Glutamatergic neuron (in vitro differentiated cells): ENCODE measurements around the gene INMT. TPM values are rescaled to one million over a fixed set of nuclear protein-coding genes. Genes with fewer than 3 reads are reported as not detected.

ENCODE experiments used
- DNase-seq: peaks from one replicate; pipeline ENCODE4 v3.0.0; 2022
- H3K27ac Mint-ChIP-seq: one replicate; pipeline ENCODE4 v1.8.0; 2020; ENCODE audit warnings: mild to moderate bottlenecking, mixed read lengths, inconsistent platforms; ENCODE audit not compliant: unreplicated experiment
- H3K27me3 Mint-ChIP-seq: one replicate; pipeline ENCODE4 v1.8.0; 2020; ENCODE audit warnings: mild to moderate bottlenecking, moderate library complexity, mixed read lengths, inconsistent platforms; ENCODE audit not compliant: unreplicated experiment
- H3K36me3 Mint-ChIP-seq: one replicate; pipeline ENCODE4 v1.8.0; 2020; ENCODE audit warnings: mild to moderate bottlenecking, mixed read lengths, inconsistent platforms; ENCODE audit not compliant: unreplicated experiment
- H3K4me1 Mint-ChIP-seq: one replicate; pipeline ENCODE4 v1.8.0; 2020; ENCODE audit warnings: mild to moderate bottlenecking, low read depth, mixed read lengths, inconsistent platforms; ENCODE audit not compliant: unreplicated experiment
- H3K4me3 Mint-ChIP-seq: one replicate; pipeline ENCODE4 v1.8.0; 2020; ENCODE audit warnings: mild to moderate bottlenecking, mixed read lengths, inconsistent platforms; ENCODE audit not compliant: unreplicated experiment
- H3K9me3 Mint-ChIP-seq: one replicate; pipeline ENCODE4 v1.8.0; 2020; ENCODE audit warnings: mild to moderate bottlenecking, moderate library complexity, mixed read lengths, inconsistent platforms; ENCODE audit not compliant: unreplicated experiment
- CTCF ChIP-seq: fragments of 200-600 bp; sonication (generic); IDR thresholded peaks from one replicate; pipeline ENCODE4 v1.5.0; 2021; ENCODE audit not compliant: partially characterized antibody, unreplicated experiment
- total RNA-seq: library from RNA; stranded (reverse); fragmentation: NEBNext Ultra II Directional; extraction: Animal tissue kit (Norgen Biotek cat#: 25700); gene quantifications from one replicate; pipeline ENCODE4 v1.2.1, GENCODE V29; 2021; ENCODE audit not compliant: unreplicated experiment

Gene INMT
- total RNA-seq, 1 donor from 2014 or later = 1.7 TPM

DNA sequence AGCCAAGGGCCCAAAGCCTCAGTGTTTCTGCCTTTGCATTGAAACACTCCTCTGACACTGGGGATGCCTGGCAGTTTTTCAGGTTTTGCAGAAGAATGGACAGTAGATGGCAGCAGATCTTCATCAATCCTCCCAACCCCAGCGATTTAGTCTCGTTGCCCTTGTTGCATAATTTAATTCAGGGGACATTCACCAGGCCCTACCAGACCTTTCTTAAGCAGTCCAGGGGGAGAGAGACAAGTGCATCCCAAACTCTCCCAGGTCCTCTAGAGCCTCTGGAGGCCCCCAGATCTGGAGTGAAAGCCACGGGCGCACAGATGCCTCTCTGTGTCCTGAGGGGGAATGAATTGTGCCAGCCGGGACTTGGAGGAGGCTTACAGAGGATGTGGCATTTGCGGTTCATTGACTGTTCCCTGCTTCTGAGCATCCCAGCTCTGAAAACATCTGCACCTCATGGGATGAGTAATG lies 48.9 kb downstream of the INMT start:
- Mint-ChIP-seq H3K4me3 (no peak overlapping the region), H3K4me1 (no peaks in the 10 kb centered on the region), H3K9me3 (no peaks in the 10 kb centered on the region), H3K27ac (no peak overlapping the region), H3K36me3 (no peaks in the 10 kb centered on the region), H3K27me3 (peaks cover 2% of the 10 kb centered on the region)
- DNase-seq = peak; percentile 38
- peak; percentile 53 for TF ChIP-seq CTCF

- Mint-ChIP-seq H3K36me3 (no peaks in the 10 kb centered on the region), H3K4me1 (no peaks in the 10 kb centered on the region), H3K27me3 (no peaks in the 10 kb centered on the region), H3K4me3 (no peak overlapping the region), H3K9me3 (no peaks in the 10 kb centered on the region), H3K27ac (no peak overlapping the region)
- TF ChIP-seq CTCF = no peak
- DNase-seq = no peak
Measured at GRCh38 chr7:30802812-30803211, 50.9 kb downstream of the INMT start.

GRCh38 chr7:30804078-30804661 lies 52.2 kb downstream of the INMT start:
- no peak overlapping the region for H3K4me3 Mint-ChIP-seq
- TF ChIP-seq CTCF = no peak
- no peaks in the 10 kb centered on the region for H3K36me3 Mint-ChIP-seq
- H3K9me3 Mint-ChIP-seq = no peaks in the 10 kb centered on the region
- H3K4me1 Mint-ChIP-seq = no peaks in the 10 kb centered on the region
- H3K27me3 Mint-ChIP-seq = no peaks in the 10 kb centered on the region
- no peak for DNase-seq
- H3K27ac Mint-ChIP-seq = no peak overlapping the region

DNA sequence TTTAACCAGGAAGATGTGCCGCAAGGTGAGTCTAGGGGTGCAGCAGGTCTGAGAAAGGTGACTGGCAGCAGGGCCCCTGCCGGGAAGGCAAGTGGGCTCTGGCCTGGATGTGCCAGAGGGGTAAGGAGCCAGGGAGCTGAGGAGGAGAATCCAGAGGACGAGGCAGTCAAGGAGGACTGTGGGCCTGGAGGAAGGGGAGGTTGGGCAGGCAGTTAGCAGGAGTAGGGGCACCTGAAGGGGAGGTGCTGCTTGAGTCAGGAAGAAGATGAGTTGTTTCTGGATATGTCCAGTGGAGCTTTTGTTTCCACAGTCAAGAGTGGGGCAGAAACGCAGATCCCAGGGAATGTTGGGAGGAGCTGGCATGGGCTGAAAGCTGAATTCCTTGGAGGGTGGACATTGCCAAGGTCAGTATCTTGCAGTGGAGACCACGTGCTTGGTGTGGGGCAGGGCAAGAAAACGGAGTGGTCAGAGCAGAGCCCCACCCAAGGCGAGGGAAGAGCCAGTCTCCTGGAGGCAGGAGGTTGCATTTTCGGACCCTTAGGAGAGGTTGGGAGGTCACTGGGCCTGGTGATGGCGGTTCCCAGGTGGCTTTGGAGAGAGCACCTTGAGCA lies 53.3 kb downstream of the INMT start:
- no peaks in the 10 kb centered on the region for H3K27me3 Mint-ChIP-seq
- DNase-seq = no peak
- H3K27ac Mint-ChIP-seq = no peak overlapping the region
- no peak overlapping the region for H3K4me3 Mint-ChIP-seq
- TF ChIP-seq CTCF = no peak
- H3K9me3 Mint-ChIP-seq = peaks cover 1% of the 10 kb centered on the region
- H3K36me3 Mint-ChIP-seq = no peaks in the 10 kb centered on the region
- H3K4me1 Mint-ChIP-seq = no peaks in the 10 kb centered on the region

GRCh38 chr7:30805931-30806330 lies 54.0 kb downstream of the INMT start:
- Mint-ChIP-seq H3K4me3 (no peak overlapping the region), H3K27me3 (no peaks in the 10 kb centered on the region), H3K9me3 (peaks cover 1% of the 10 kb centered on the region), H3K27ac (no peak overlapping the region), H3K4me1 (no peaks in the 10 kb centered on the region), H3K36me3 (no peaks in the 10 kb centered on the region)
- no peak for DNase-seq
- no peak for TF ChIP-seq CTCF
